T47D (cell line): ENCODE results near the gene KLRC1.
"Not testable (repeated sequence)": the region's sequence is repeated elsewhere in the genome, so short reads cannot be mapped to it uniquely, and the experiment has no call there.

Source experiments
- DNase-seq, 2 experiments: peaks; one replicate each; pipeline versions ENCODE4 v3.0.0 to v3.0.0-alpha.2; 2011 to 2012; ENCODE audit warnings: low read depth in 1 of 2, low spot score in 1 of 2
- JUND ChIP-seq: IDR thresholded peaks from 2 replicates; pipeline ENCODE4 v1.6.1; 2012; ENCODE audit warnings: low read depth
- in situ Hi-C: cut with HindIII; loops from 2 replicates; pipeline ENCODE4 v1.10.0; 2016; ENCODE audit warnings: low sequenced_read_pairs, low pct_unique_long_range_greater_than_20kb

KLRC1 gene

DNA sequence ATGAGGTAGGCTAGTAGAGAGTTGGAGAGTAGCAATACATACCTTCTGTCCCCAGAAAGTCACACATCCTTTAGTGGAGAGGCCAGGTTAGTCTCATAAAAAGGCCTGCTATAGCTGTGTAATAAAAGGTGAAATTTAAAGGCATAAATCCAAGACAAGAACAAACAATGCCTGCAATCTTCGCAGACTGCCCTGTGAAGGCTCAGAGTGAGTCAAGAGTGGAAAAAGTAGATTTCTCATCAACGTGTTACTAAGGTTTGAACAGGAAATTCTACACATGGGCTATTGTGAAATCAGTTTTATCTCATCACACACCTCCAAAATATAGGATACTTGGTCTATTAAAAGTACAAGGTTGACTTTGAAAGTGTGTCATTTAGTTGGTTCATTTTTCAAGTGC is at the start of gene KLRC1:
KLRC1 (minus strand) TSS at position 222 of the 400 bp plus-strand sequence. CDS start 2,221 bp downstream, outside the sequence.
- no peak for DNase-seq
- in situ Hi-C loops, result no loop called here
- TF ChIP-seq JUND, result no peak

DNA sequence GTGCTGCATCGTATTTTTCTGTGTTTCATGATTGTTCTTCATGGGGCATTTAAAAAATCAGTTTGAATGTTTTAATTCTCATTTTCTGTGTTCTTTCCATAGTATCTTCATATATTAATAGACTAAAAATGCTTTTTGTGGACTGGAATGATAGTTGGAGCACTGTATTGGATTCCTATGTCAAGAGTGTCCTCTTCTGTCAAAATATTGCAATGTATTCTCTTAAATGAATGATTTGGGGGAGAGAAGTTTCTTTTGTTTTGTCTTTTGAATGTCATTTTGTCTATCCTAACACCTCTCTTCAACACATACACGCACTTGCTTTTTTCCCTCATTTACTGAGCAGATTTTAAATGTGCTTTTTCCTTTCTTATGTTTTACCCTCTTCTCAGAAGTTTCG is 47.9 kb upstream of the KLRC1 start:
- peak in 1 of 2 experiments; percentile 22 for DNase-seq
- in situ Hi-C loops, result no loop called here
- TF ChIP-seq JUND, result no peak

GRCh38 chr12:10498042-10498441 is 44.9 kb upstream of the KLRC1 start:
- DNase-seq, result no peak
- TF ChIP-seq JUND, result no peak
- in situ Hi-C loops, result no loop called here

DNA sequence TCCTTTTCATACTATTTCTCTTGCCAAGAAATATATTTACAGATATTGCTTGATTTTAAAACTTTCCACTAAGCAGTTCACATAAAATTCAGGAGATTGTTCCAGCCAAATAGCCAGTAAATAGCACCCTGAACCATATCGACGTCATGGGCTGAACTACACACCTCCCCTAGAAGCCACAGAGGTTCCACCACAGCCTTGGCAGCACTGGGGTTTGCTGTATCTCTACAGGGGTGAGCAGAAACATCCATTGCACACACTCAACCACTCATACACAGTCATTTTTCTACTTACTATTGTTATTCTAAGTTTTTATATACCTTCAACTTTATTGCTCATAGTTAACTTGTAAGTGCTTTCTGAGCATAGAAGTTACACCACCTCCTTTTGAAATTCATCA is 44.4 kb upstream of the KLRC1 start:
- no peak for TF ChIP-seq JUND
- in situ Hi-C loops, result no loop called here
- no peak for DNase-seq

DNA sequence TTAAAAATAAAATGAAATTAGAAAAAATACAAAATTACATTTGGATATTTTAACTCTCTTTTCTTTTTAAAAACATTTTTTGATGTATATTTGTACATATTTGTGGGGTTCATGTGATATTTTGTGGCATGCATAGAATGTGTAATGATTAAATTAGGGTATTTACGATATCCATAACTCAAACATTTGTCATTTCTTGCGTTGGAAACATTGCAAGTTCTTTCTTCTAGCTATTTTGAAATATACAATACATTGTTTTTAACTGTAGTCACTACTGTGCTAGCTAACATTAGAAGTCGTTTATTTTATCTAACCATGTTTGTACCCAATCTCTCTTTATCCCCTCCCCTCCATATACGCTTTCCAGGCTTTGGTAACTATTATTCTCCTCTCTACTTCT is 38.6 kb upstream of the KLRC1 start:
- in situ Hi-C loops, result no loop called here
- no peak for TF ChIP-seq JUND
- no peak for DNase-seq

DNA sequence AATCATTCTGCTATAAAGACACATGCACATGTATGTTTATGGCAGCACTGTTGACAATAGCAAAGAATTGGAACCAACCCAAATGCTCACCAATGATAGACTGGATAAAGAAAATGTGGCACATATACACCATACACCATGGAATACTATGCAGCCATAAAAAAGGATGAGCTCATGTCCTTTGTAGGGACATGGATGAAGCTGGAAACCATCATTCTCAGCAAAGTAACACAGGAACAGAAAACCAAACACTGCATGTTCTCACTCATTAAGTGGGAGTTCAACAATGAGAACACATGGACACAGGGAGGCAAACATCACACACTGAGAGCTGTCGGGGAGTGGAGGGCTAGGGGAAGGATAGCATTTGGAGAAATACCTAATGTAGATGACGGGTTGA is 34.2 kb upstream of the KLRC1 start:
- in situ Hi-C loops, DNase-seq: not testable (repeated sequence)

DNA sequence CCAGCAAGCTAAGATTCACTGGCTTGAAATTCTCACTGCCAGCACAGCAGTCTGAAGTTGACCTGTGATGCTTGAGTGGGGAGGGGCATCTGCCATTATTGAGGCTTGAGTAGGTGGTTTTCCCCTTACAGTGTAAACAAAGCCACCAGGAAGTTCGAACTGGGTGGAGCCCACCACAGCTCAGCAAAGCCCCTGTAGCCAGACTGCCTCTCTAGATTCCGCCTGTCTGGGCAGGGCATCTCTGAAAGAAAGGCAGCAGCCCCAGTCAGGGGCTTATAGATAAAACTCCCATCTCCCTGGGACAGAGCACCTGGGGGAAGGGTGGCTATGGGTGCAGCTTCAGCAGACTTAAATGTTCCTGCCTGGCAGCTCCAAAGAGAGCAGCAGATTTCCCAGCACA is 28.7 kb upstream of the KLRC1 start:
- DNase-seq, in situ Hi-C loops: not testable (repeated sequence)

DNA sequence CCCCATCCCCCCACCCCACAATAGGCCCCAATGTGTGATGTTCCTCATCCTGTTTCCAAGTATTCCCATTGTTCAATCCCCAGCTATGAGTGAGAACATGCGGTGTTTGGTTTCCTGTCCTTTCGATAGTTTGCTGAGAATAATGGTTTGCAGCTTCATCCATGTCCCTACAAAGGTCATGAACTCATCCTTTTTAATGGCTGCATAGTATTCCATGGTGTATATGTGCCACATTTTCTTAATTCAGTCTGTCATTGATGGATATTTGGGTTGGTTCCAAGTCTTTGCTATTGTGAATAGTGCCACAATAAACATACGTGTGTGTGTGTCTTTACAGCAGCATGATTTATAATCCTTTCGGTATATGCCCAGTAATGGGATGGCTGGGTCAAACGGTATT is 19.6 kb upstream of the KLRC1 start:
- DNase-seq, in situ Hi-C loops: not testable (repeated sequence)

DNA sequence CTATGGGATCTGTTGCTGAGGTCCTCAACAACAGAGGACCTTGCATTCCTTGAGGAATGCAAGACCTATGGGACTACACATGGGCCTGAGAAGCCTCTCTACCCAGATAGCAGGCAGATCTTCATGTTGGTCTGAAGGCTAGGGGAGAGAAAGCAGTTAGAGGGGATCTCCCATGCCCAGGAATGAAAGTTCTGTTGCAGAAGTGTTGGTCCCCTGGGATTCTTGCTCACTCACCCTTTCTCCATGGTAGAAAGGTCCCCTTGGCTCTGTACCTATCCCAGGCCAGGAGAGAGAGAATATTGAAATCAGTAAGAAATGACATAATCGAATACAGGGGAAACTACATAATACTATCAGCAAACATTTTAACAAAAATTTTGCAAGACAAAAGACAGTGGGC is 16.5 kb upstream of the KLRC1 start:
- in situ Hi-C loops, result no loop called here
- no peak for TF ChIP-seq JUND
- DNase-seq, result no peak

DNA sequence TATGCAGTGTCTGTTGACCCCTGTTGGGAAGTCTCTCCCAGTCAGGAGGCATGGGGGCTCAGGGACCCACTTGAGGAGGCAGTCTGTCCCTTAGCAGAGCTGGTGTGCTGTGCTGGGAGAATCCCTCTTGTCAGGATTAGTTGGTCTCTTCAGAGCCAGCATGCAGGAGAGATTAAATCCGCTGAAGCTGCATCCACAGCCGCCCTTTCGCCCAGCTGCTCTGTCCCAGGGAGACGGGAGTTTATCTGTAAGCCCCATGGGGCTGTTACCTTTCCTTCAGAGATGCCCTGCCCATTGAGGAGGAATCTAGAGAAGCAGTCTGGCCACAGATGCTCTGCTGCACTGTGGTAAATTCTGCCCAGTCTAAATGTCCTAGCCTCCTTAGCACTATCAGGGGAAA is 13.1 kb upstream of the KLRC1 start:
- TF ChIP-seq JUND, result no peak
- no peak for DNase-seq
- in situ Hi-C loops, result no loop called here

- in situ Hi-C loops, result no loop called here
- DNase-seq, result peak in 1 of 2 experiments; percentile 2
- no peak for TF ChIP-seq JUND
Measured at GRCh38 chr12:10457760-10458159, 4.6 kb upstream of the KLRC1 start.

GRCh38 chr12:10456856-10457255 is 3.7 kb upstream of the KLRC1 start:
- in situ Hi-C loops, result no loop called here
- TF ChIP-seq JUND, result no peak
- no peak for DNase-seq

- no peak for DNase-seq
- TF ChIP-seq JUND, result no peak
- in situ Hi-C loops, result no loop called here
Measured at GRCh38 chr12:10455766-10456165, 2.6 kb upstream of the KLRC1 start.

DNA sequence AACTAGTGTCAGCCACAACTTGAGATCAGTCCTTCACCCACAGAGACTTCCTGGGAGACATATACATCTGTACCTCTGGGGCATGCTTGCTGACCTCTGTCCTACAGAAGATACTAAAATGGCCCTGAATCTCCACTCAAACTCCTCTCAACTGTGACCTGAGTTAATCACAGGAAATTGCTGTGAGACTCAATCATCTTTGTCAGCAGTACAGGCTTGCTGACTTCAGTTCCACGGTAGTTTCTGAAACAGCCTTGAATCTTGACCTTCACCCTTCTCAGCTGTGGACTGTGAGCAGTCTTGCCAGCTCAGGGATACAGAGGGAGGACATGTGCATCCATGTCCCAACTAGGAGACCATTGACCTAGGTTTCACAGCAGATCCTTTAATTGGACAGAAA is 1.4 kb upstream of the KLRC1 start:
- in situ Hi-C loops, result no loop called here
- no peak for TF ChIP-seq JUND
- no peak for DNase-seq

- in situ Hi-C loops, result no loop called here
Measured at GRCh38 chr12:10448236-10448635, 4.9 kb downstream of the KLRC1 start.

DNA sequence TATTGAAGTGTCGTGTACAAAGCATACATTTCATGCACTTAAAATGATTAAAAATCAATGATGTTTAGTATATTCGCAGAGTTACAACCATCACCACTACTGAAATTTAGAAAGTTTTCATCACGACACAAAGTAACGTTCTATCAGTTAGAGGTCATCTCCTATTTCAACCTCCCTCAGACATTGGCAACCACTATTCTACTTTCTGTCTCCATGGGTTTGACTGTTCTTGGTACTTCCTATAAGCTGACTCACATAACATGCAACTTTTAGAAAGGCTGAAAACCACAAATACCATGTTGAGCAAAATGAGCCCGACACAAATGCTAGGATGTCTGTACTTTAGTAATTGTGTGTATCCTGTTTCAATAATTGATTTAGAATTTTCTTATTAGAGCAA is 7.1 kb downstream of the KLRC1 start:
- DNase-seq, in situ Hi-C loops: not testable (repeated sequence)

More at GRCh38 chr12:10448236-10448635, 4.9 kb downstream of the KLRC1 start:
- no peak for TF ChIP-seq JUND
- no peak for DNase-seq

- in situ Hi-C loops, DNase-seq: not testable (repeated sequence)
Measured at GRCh38 chr12:10441144-10441543, 12.0 kb downstream of the KLRC1 start.

- in situ Hi-C loops, result not testable (repeated sequence)
- DNase-seq, result peak in 1 of 2 experiments; percentile 18
Measured at GRCh38 chr12:10439608-10440274, 13.4 kb downstream of the KLRC1 start.

GRCh38 chr12:10437601-10438000 is 15.6 kb downstream of the KLRC1 start:
- in situ Hi-C loops, DNase-seq: not testable (repeated sequence)
